ENCODE data around the gene HDAC1. TPM values are rescaled to one million over a fixed set of nuclear protein-coding genes. Genes with fewer than 3 reads are reported as not detected.
A peak's percentile ranks its signal among the peaks of the same experiment; 100 is the strongest.

Gene HDAC1
- total and polyA plus RNA-seq, 2 of the 8 experiments (the other 6 are each of a cell fraction or from before 2014, with no cell fraction given), result 111 to 125 TPM

DNA sequence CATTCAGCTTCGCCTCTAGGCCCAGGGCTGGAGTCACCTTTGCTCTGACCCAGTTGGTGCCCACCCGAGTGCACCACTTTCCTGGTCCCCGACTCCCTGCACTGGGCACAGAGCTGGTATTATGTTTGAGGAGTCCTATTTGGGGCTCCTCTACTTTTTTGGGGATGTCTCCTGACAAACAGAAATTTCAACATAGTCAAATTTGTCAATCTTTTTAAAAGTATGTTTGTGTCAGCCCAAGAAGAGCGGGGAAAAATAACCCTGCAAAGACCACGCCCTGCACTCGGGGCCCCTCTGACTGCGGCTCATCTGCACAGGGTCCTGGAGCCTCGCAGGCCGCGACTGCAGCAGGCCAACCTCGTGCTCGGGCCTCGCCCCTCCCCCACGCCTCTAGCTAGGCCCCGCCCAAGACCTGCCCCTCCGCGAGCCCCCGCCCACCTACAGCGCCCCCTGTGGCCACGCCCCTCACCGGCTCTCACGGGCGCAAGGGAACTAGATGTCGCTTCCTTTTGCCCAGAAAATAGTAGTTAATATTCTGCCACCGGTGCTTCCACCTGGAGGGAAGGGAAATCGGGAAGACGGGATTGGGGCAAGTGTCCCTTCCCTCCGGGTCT is 59.0 kb downstream of the HDAC1 start (continued):
- TF ChIP-seq, protein P1, sequence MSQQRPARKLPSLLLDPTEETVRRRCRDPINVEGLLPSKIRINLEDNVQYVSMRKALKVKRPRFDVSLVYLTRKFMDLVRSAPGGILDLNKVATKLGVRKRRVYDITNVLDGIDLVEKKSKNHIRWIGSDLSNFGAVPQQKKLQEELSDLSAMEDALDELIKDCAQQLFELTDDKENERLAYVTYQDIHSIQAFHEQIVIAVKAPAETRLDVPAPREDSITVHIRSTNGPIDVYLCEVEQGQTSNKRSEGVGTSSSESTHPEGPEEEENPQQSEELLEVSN (IDR thresholded peaks at IDR 0.05), result peak; percentile 99
- TF ChIP-seq TCF12 (IDR thresholded peaks at IDR 0.05; ENCODE audit: low read depth, low read length) (0 out of 2 replicates have a peak, but pooled peaks have one; percentile 76), ASH2L (IDR thresholded peaks at IDR 0.05; ENCODE audit: low read length) (no peak), SIN3A (conservative IDR thresholded peaks at IDR 0.05 in 1 of 2, IDR thresholded peaks at IDR 0.05 in 1 of 2; ENCODE audit: low read depth in 1 of 2, low read length in 2 of 2) (0 out of 4 replicates have a peak, but pooled peaks of 1 of the 2 experiments have one; percentile 9), SIRT6 (IDR thresholded peaks at IDR 0.05; ENCODE audit: low read length) (no peak), NRF1 (IDR thresholded peaks at IDR 0.05; ENCODE audit: low read depth, low read length) (no peak), YY1 (IDR thresholded peaks at IDR 0.05; ENCODE audit: low read depth, low read length) (no peak), EGR1 (IDR thresholded peaks at IDR 0.05; ENCODE audit: borderline replicate concordance, low read depth, low read length) (no peak), SUZ12 (IDR thresholded peaks at IDR 0.05; ENCODE audit: low read length) (no peak), JUN (IDR thresholded peaks at IDR 0.05; ENCODE audit: low read depth, low read length) (no peak), TBP (IDR thresholded peaks at IDR 0.05; ENCODE audit: low read depth, low read length) (no peak), CTBP2 (IDR thresholded peaks at IDR 0.05; ENCODE audit: borderline replicate concordance, insufficient read depth, insufficient read length, low read length) (no peak), MAFK (IDR thresholded peaks at IDR 0.05; ENCODE audit: low read depth, low read length) (no peak), BCL11A (IDR thresholded peaks at IDR 0.05; ENCODE audit: low read depth in 2 of 2, low read length in 2 of 2) (no peak), RAD21 (IDR thresholded peaks at IDR 0.05 in 1 of 2, conservative IDR thresholded peaks at IDR 0.05 in 1 of 2; ENCODE audit: low read depth in 2 of 2, low read length in 2 of 2) (no peak), CEBPB (IDR thresholded peaks at IDR 0.05; ENCODE audit: low read depth, low read length) (no peak), CHD2 (IDR thresholded peaks at IDR 0.05; ENCODE audit: low read length) (no peak), SP4 (IDR thresholded peaks at IDR 0.05; ENCODE audit: low read length) (peak; percentile 95), JUND (IDR thresholded peaks at IDR 0.05; ENCODE audit: low read length) (no peak)
- TF ChIP-seq, protein P2, sequence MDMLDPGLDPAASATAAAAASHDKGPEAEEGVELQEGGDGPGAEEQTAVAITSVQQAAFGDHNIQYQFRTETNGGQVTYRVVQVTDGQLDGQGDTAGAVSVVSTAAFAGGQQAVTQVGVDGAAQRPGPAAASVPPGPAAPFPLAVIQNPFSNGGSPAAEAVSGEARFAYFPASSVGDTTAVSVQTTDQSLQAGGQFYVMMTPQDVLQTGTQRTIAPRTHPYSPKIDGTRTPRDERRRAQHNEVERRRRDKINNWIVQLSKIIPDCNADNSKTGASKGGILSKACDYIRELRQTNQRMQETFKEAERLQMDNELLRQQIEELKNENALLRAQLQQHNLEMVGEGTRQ (IDR thresholded peaks at IDR 0.05; ENCODE audit: low read length), result no peak
- TF ChIP-seq, protein P3, sequence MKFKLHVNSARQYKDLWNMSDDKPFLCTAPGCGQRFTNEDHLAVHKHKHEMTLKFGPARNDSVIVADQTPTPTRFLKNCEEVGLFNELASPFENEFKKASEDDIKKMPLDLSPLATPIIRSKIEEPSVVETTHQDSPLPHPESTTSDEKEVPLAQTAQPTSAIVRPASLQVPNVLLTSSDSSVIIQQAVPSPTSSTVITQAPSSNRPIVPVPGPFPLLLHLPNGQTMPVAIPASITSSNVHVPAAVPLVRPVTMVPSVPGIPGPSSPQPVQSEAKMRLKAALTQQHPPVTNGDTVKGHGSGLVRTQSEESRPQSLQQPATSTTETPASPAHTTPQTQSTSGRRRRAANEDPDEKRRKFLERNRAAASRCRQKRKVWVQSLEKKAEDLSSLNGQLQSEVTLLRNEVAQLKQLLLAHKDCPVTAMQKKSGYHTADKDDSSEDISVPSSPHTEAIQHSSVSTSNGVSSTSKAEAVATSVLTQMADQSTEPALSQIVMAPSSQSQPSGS (IDR thresholded peaks at IDR 0.05; ENCODE audit: low read length), result no peak
- TF ChIP-seq, protein P4, sequence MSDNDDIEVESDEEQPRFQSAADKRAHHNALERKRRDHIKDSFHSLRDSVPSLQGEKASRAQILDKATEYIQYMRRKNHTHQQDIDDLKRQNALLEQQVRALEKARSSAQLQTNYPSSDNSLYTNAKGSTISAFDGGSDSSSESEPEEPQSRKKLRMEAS (IDR thresholded peaks at IDR 0.05), result peak; percentile 100
